ENCODE measurements around the gene STUB1.

- TF ChIP-seq CTCF (conservative IDR thresholded peaks at IDR 0.05; ENCODE audit: low read length) (no peak), EZH2phosphoT487 (IDR thresholded peaks at IDR 0.05; ENCODE audit: borderline replicate concordance, low read depth, low read length) (no peak)
Observed at GRCh38 chr16:652454-653305, 27.5 kb upstream of the STUB1 start.

Measured in OCI-LY7 (cell line).